Caco-2 (cell line): ENCODE data around the gene RBP2. TPM values are rescaled to one million over a fixed set of nuclear protein-coding genes. Genes with fewer than 3 reads are reported as not detected.

ENCODE experiments used
- BruUV-seq: library from RNA; stranded (reverse); fragments of 400-500 nt; replicated peaks from 2 replicates; lab custom pipeline; 2021; lab: Mats Ljungman, UMichigan
- CTCF ChIA-PET: fragments of 300-600 bp; sonication (Branson Sonifier 250); formaldehyde crosslinking; loops from one replicate; lab custom pipeline; 2022; ENCODE audit warnings: antibody characterized with exemption; lab: Charles Lee
- POLR2A ChIA-PET: fragments of 300-600 bp; sonication (Branson Sonifier 250); formaldehyde crosslinking; loops from one replicate; lab custom pipeline; 2022; ENCODE audit warnings: antibody characterized with exemption; lab: Charles Lee
- DNase-seq, 2 experiments: peaks; one replicate each; pipeline versions ENCODE4 v3.0.0 to v3.0.0-alpha.2; 2020 to 2022
- H3K27me3 ChIP-seq: replicated peaks from 2 replicates; pipeline ENCODE4 v1.6.0; 2011; ENCODE audit warnings: low read length; ENCODE audit not compliant: control insufficient read depth, insufficient read depth
- H3K36me3 ChIP-seq: 2 replicates; pipeline ENCODE4 v1.5.1; 2011; ENCODE audit warnings: low read length; ENCODE audit not compliant: control insufficient read depth, insufficient read depth
- H3K4me1 ChIP-seq: fragments of 250-450 bp; sonication (Bioruptor Pico); 2 replicates; pipeline ENCODE4 v1.5.1; 2020; ENCODE audit warnings: mild to moderate bottlenecking
- H3K4me3 ChIP-seq: 2 replicates; pipeline ENCODE4 v1.5.1; 2011; ENCODE audit warnings: low read depth, mild to moderate bottlenecking, control low read depth, low read length
- H3K9me3 ChIP-seq: fragments of 250-450 bp; sonication (Bioruptor Pico); 2 replicates; pipeline ENCODE4 v1.5.1; 2020; ENCODE audit warnings: mild to moderate bottlenecking, moderate library complexity
- H3K27ac Mint-ChIP-seq: one replicate; pipeline ENCODE4 v1.8.0; 2022; ENCODE audit warnings: mixed read lengths; ENCODE audit not compliant: unreplicated experiment
- H3K27me3 Mint-ChIP-seq: one replicate; pipeline ENCODE4 v1.8.0; 2022; ENCODE audit warnings: mixed read lengths; ENCODE audit not compliant: insufficient read depth, unreplicated experiment
- H3K36me3 Mint-ChIP-seq: one replicate; pipeline ENCODE4 v1.8.0; 2022; ENCODE audit warnings: mild to moderate bottlenecking, mixed read lengths; ENCODE audit not compliant: insufficient read depth, unreplicated experiment
- H3K4me1 Mint-ChIP-seq: one replicate; pipeline ENCODE4 v1.8.0; 2022; ENCODE audit warnings: low read depth, mixed read lengths; ENCODE audit not compliant: unreplicated experiment
- H3K4me3 Mint-ChIP-seq: one replicate; pipeline ENCODE4 v1.8.0; 2022; ENCODE audit warnings: mild to moderate bottlenecking, moderate library complexity, mixed read lengths; ENCODE audit not compliant: unreplicated experiment
- H3K9me3 Mint-ChIP-seq: one replicate; pipeline ENCODE4 v1.8.0; 2022; ENCODE audit warnings: mixed read lengths; ENCODE audit not compliant: unreplicated experiment
- intact Hi-C: fragments of 100-400 bp; cut with micrococcal nuclease; formaldehyde crosslinking; loops from one replicate; pipeline ENCODE4 v1.10.0; 2022; ENCODE audit not compliant: unreplicated experiment
- total RNA-seq: library from RNA; stranded (reverse); gene quantifications from 2 replicates; pipeline ENCODE4 v1.2.3, GENCODE V29; 2022
- TF ChIP-seq, protein P1 (sequence below), 2 experiments: fragments of 200-600 bp in 1 of 2; IDR thresholded peaks; 1 replicate in 1 of 2; 2 replicates in 1 of 2; pipeline versions ENCODE4 v1.5.1 to v1.8.0; 2011 to 2022; ENCODE audit warnings: antibody characterized with exemption in 1 of 2, control low read depth in 1 of 2, inconsistent platforms in 1 of 2, low read depth in 1 of 2, low read length in 1 of 2, mild to moderate bottlenecking in 1 of 2, moderate library complexity in 1 of 2; ENCODE audit not compliant: insufficient read depth in 1 of 2, severe bottlenecking in 1 of 2, unreplicated experiment in 1 of 2

RBP2 gene
- total RNA-seq, 1 experiment from 2014 or later, result 28.0 TPM

DNA sequence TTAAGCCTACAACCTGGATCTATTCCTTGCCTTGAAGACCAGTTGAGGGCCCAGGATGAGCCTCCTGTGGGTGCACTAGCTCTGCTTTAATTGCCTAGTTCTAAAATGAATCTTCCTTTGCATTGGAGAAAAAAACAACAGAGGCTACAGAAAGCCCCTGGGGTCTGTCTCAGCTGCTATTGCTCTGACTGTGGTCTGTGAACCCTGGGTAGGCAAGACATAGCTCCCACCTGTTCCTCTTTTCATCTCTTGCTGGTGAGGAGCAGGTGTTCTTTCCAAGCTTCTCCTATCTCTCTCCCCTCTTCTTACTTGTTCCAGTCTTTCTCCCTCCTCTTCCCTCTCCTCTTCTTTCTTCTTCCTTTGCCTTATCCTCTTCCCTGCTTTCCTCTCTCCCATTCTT is 28.8 kb downstream of the RBP2 start:
- BruUV-seq, result no TSS peak
- ChIA-PET CTCF (no interaction called here), POLR2A (interaction anchor here (0.6 kb wide), 1 partner anchor 8 kb away, joined by 6 read pairs; no protein-coding TSS in a partner anchor)
- Histone ChIP-seq H3K4me3 (no peak overlapping the region), H3K36me3 (no peaks in the 10 kb centered on the region), H3K27me3 (no peaks in the 10 kb centered on the region), H3K9me3 (no peaks in the 10 kb centered on the region), H3K4me1 (no peaks in the 10 kb centered on the region)
- no peaks in the 10 kb centered on the region for H3K27me3 Mint-ChIP-seq
- H3K9me3 Mint-ChIP-seq, result no peaks in the 10 kb centered on the region
- intact Hi-C loops, result no loop called here
- H3K27ac Mint-ChIP-seq, result no peak overlapping the region
- no peak overlapping the region for H3K4me3 Mint-ChIP-seq
- no peaks in the 10 kb centered on the region for H3K36me3 Mint-ChIP-seq
- no peaks in the 10 kb centered on the region for H3K4me1 Mint-ChIP-seq
- no peak for DNase-seq
- TF ChIP-seq, protein P1, sequence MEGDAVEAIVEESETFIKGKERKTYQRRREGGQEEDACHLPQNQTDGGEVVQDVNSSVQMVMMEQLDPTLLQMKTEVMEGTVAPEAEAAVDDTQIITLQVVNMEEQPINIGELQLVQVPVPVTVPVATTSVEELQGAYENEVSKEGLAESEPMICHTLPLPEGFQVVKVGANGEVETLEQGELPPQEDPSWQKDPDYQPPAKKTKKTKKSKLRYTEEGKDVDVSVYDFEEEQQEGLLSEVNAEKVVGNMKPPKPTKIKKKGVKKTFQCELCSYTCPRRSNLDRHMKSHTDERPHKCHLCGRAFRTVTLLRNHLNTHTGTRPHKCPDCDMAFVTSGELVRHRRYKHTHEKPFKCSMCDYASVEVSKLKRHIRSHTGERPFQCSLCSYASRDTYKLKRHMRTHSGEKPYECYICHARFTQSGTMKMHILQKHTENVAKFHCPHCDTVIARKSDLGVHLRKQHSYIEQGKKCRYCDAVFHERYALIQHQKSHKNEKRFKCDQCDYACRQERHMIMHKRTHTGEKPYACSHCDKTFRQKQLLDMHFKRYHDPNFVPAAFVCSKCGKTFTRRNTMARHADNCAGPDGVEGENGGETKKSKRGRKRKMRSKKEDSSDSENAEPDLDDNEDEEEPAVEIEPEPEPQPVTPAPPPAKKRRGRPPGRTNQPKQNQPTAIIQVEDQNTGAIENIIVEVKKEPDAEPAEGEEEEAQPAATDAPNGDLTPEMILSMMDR (IDR thresholded peaks at IDR 0.05; ENCODE audit: insufficient read depth in 1 of 2, low read depth in 1 of 2, low read length in 1 of 2, severe bottlenecking in 1 of 2, unreplicated experiment in 1 of 2), result no peak

DNA sequence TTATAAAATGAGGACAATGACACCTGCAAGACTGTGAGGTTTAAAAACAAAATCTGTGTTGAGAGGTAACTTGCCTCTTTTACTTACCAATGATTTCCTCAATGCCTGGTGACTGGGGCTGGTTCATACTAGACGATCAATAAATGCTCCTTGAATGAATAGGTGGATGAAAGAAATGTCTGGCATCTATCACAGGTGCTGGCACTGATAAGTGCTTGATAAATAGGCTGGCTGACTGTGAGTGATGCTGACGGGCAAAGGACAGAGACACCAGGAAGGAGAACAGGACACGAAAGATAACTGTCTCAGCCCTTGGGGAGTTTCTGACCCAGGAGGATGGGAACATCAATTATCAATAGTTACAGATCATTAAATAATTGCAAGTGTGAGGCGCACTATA is 31.9 kb downstream of the RBP2 start:
- no peak overlapping the region for H3K27ac Mint-ChIP-seq
- no peaks in the 10 kb centered on the region for H3K36me3 Mint-ChIP-seq
- TF ChIP-seq, protein P1 (IDR thresholded peaks at IDR 0.05; ENCODE audit: insufficient read depth in 1 of 2, low read depth in 1 of 2, low read length in 1 of 2, severe bottlenecking in 1 of 2, unreplicated experiment in 1 of 2), result no peak
- Histone ChIP-seq H3K36me3 (no peaks in the 10 kb centered on the region), H3K4me1 (peaks cover 4% of the 10 kb centered on the region; the same call in 1 of the 2 replicates), H3K4me3 (no peak overlapping the region), H3K9me3 (no peaks in the 10 kb centered on the region), H3K27me3 (no peaks in the 10 kb centered on the region)
- BruUV-seq, result no TSS peak
- intact Hi-C loops, result no loop called here
- DNase-seq, result no peak
- no peak overlapping the region for H3K4me3 Mint-ChIP-seq
- no peaks in the 10 kb centered on the region for H3K27me3 Mint-ChIP-seq
- H3K4me1 Mint-ChIP-seq, result peaks cover 11% of the 10 kb centered on the region
- no peaks in the 10 kb centered on the region for H3K9me3 Mint-ChIP-seq
- POLR2A ChIA-PET, result no interaction called here
- CTCF ChIA-PET, result no interaction called here

DNA sequence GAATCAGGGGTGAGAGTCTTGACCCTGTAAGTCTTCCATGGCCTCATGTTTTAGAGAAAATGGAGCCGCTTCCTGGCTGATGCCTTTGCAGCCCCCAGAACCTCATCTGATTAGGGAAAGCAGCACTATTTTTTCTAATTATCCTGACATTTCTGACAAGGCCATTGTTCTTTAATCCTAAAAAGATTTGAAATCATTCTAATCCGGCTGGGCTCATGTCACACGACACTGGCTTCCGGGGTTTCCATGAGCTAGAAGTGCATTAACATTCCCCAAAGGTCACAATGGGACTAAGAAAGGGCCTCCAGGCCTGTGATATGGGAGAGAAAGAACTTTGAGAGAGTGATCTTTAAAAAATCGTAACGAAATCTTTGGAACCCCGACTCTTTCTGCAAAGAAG is 33.1 kb downstream of the RBP2 start:
- Histone ChIP-seq H3K27me3 (no peaks in the 10 kb centered on the region), H3K36me3 (no peaks in the 10 kb centered on the region), H3K4me3 (no peak overlapping the region), H3K4me1 (peaks cover 4% of the 10 kb centered on the region; the same call in 1 of the 2 replicates), H3K9me3 (no peaks in the 10 kb centered on the region)
- CTCF ChIA-PET, result no interaction called here
- H3K4me3 Mint-ChIP-seq, result no peak overlapping the region
- DNase-seq, result no peak
- no peak overlapping the region for H3K27ac Mint-ChIP-seq
- no peaks in the 10 kb centered on the region for H3K27me3 Mint-ChIP-seq
- TF ChIP-seq, protein P1 (IDR thresholded peaks at IDR 0.05; ENCODE audit: insufficient read depth in 1 of 2, low read depth in 1 of 2, low read length in 1 of 2, severe bottlenecking in 1 of 2, unreplicated experiment in 1 of 2), result no peak
- H3K4me1 Mint-ChIP-seq, result peaks cover 11% of the 10 kb centered on the region
- intact Hi-C loops, result no loop called here
- POLR2A ChIA-PET, result no interaction called here
- no TSS peak for BruUV-seq
- no peaks in the 10 kb centered on the region for H3K36me3 Mint-ChIP-seq
- no peaks in the 10 kb centered on the region for H3K9me3 Mint-ChIP-seq
